OCI-LY1 (cell line): ENCODE measurements around the gene BIN2.

Experiments
- H2AFZ ChIP-seq: fragments of 200-600 bp; sonication (generic), shearing (Covaris generic); 2 replicates; pipeline ENCODE4 v1.6.0; 2014; ENCODE audit warnings: antibody characterized with exemption, mild to moderate bottlenecking, low read length
- H3F3A ChIP-seq: fragments of 200-600 bp; sonication (generic), shearing (Covaris generic); 2 replicates; pipeline ENCODE4 v1.6.0; 2014; ENCODE audit warnings: mild to moderate bottlenecking, antibody characterized with exemption, low read length, moderate library complexity; ENCODE audit not compliant: insufficient read depth
- H3K27ac ChIP-seq: fragments of 200-600 bp; sonication (generic); 2 replicates; pipeline ENCODE4 v1.5.1; 2014; ENCODE audit warnings: low read length, mixed run types, mild to moderate bottlenecking, low read depth; ENCODE audit not compliant: poor library complexity, severe bottlenecking
- H3K27me3 ChIP-seq: fragments of 200-600 bp; sonication (generic); 2 replicates; pipeline ENCODE4 v1.6.0; 2014; ENCODE audit warnings: antibody characterized with exemption, mild to moderate bottlenecking, low read length, moderate library complexity; ENCODE audit not compliant: insufficient read depth
- H3K36me3 ChIP-seq: fragments of 200-600 bp; sonication (generic); 2 replicates; pipeline ENCODE4 v1.6.1; 2014; ENCODE audit warnings: mild to moderate bottlenecking, antibody characterized with exemption, low read length, moderate library complexity, mixed read lengths; ENCODE audit not compliant: insufficient read depth
- H3K4me1 ChIP-seq: fragments of 200-600 bp; sonication (generic); 2 replicates; pipeline ENCODE4 v1.5.1; 2014; ENCODE audit warnings: mild to moderate bottlenecking, low read length, moderate library complexity; ENCODE audit not compliant: insufficient read depth, severe bottlenecking
- H3K4me2 ChIP-seq: fragments of 200-600 bp; sonication (generic), shearing (Covaris generic); 2 replicates; pipeline ENCODE4 v1.6.1; 2014; ENCODE audit warnings: low read length
- H3K4me3 ChIP-seq: fragments of 200-600 bp; sonication (generic); 2 replicates; pipeline ENCODE4 v1.5.1; 2014; ENCODE audit warnings: low read length, low read depth, mild to moderate bottlenecking, mixed read lengths; ENCODE audit not compliant: poor library complexity, severe bottlenecking
- H3K79me2 ChIP-seq: fragments of 200-600 bp; shearing (Covaris generic); 2 replicates; pipeline ENCODE4 v1.6.1; 2016; ENCODE audit warnings: mixed run types, low read length, mixed read lengths; ENCODE audit not compliant: insufficient read depth
- H3K9ac ChIP-seq: fragments of 200-600 bp; sonication (generic), shearing (Covaris generic); 2 replicates; pipeline ENCODE4 v1.6.1; 2014; ENCODE audit warnings: mild to moderate bottlenecking, low read length, mixed read lengths
- H3K9me2 ChIP-seq: fragments of 200-600 bp; sonication (generic), shearing (Covaris generic); 2 replicates; pipeline ENCODE4 v1.6.1; 2014; ENCODE audit warnings: low read depth, mild to moderate bottlenecking, low read length, mixed read lengths
- H3K9me3 ChIP-seq: fragments of 200-600 bp; shearing (Covaris generic); 2 replicates; pipeline ENCODE4 v1.6.1; 2014; ENCODE audit warnings: low read length, mixed read lengths
- H4K20me1 ChIP-seq: fragments of 200-600 bp; sonication (generic), shearing (Covaris generic); 2 replicates; pipeline ENCODE4 v1.6.0; 2016; ENCODE audit warnings: mild to moderate bottlenecking, low read length; ENCODE audit not compliant: insufficient read depth
- CTCF ChIP-seq: fragments of 200-600 bp; sonication (generic), shearing (Covaris generic); IDR thresholded peaks from 2 replicates; pipeline ENCODE4 v1.5.1; 2017; ENCODE audit warnings: mild to moderate bottlenecking, antibody characterized with exemption, low read length, moderate library complexity, mixed read lengths
- EZH2 ChIP-seq: fragments of 200-600 bp; sonication (generic), shearing (Covaris generic); IDR thresholded peaks from 2 replicates; pipeline ENCODE4 v1.8.0; 2017; ENCODE audit warnings: borderline replicate concordance, mixed run types, mild to moderate bottlenecking, antibody characterized with exemption, low read length, moderate library complexity, mixed read lengths

The BIN2 gene

DNA sequence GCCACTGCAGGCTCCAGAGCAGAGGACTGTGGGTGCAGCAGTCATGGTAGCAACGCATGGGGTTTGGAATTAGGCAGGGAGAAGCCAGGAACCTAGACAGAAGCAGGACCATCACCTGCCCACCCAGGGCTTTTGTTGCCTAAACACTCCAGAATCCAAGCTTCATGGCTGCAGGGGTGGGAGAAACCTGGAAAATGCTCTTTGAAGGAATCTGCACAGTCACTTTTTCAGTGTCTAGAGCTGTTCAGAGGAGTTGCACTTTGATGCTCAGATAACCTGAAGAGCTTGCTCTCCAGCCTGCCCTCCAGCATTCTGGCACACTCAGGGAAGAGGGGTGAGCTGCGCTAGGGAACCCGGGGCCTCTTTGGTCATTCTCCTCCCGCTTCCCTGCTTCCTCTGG lies 24.1 kb upstream of the BIN2 start:
- Histone ChIP-seq H3K27ac (no peak overlapping the region), H3K4me1 (no peaks in the 10 kb centered on the region), H3K9ac (no peak overlapping the region), H3K27me3 (no peaks in the 10 kb centered on the region; the same call in 1 of the 2 replicates), H3F3A (no peaks in the 10 kb centered on the region), H3K36me3 (no peaks in the 10 kb centered on the region), H2AFZ (no peak overlapping the region), H3K4me3 (no peak overlapping the region), H3K79me2 (no peaks in the 10 kb centered on the region), H3K9me3 (no peaks in the 10 kb centered on the region), H3K9me2 (no peaks in the 10 kb centered on the region), H3K4me2 (no peak overlapping the region), H4K20me1 (no peaks in the 10 kb centered on the region)
- no peak for TF ChIP-seq EZH2
- no peak for TF ChIP-seq CTCF

DNA sequence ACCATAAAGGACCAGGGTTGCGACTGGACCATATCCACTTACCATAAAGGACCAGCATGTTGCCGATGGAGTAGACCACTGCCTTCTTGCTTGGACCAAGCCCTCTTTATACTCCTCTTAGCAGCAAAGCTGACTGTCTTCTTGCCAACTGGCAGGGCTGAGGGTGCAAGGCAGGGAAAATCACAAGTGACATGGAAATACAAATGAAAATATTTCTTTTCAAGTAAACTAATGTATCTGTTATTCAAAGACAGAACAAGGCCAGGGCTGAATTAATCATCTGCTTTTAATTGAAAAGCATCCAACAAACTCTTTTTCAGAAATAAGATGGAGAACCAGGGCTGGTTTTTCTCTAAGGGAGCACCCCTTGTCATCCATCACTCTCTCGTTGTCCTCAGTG lies 22.6 kb upstream of the BIN2 start, which contains the start of gene CELA1:
Gene CELA1 (minus strand): TSS at position 99 of the 400 bp plus-strand sequence. CDS start 41 bp downstream, at position 58.
- no peak within 1 kb of the TSS for H3K9ac ChIP-seq
- H3K4me3 ChIP-seq: no peak within 1 kb of the TSS
- no peaks in the 10 kb centered on the region for H3F3A ChIP-seq
- no peak within 1 kb of the TSS for H3K4me2 ChIP-seq
- no peak within 1 kb of the TSS for H3K27ac ChIP-seq
- H4K20me1 ChIP-seq: no peaks in the 10 kb centered on the region
- H3K79me2 ChIP-seq: no peaks in the 10 kb centered on the region
- no peaks in the 10 kb centered on the region for H3K36me3 ChIP-seq
- H3K9me2 ChIP-seq: no peaks in the 10 kb centered on the region
- H3K4me1 ChIP-seq: no peaks in the 10 kb centered on the region
- no peak within 1 kb of the TSS for H2AFZ ChIP-seq
- H3K27me3 ChIP-seq: no peaks in the 10 kb centered on the region; the same call in 1 of the 2 replicates
- no peaks in the 10 kb centered on the region for H3K9me3 ChIP-seq
- TF ChIP-seq CTCF: no peak
- TF ChIP-seq EZH2: no peak

- Histone ChIP-seq H3K9ac (no peak overlapping the region), H4K20me1 (no peaks in the 10 kb centered on the region), H3K4me2 (no peak overlapping the region), H3K9me3 (no peaks in the 10 kb centered on the region), H3K27ac (no peak overlapping the region), H3K36me3 (no peaks in the 10 kb centered on the region), H3K4me1 (no peaks in the 10 kb centered on the region), H3K9me2 (no peaks in the 10 kb centered on the region), H3K27me3 (no peaks in the 10 kb centered on the region; the same call in 1 of the 2 replicates), H2AFZ (no peak overlapping the region), H3F3A (no peaks in the 10 kb centered on the region), H3K79me2 (no peaks in the 10 kb centered on the region), H3K4me3 (no peak overlapping the region)
- TF ChIP-seq EZH2 (no peak), CTCF (no peak)
Measured at GRCh38 chr12:51345681-51346080, 21.7 kb upstream of the BIN2 start.
